ENCODE measurements around the gene GLRX.
A peak's percentile ranks its signal among the peaks of the same experiment; 100 is the strongest.
"Not testable (repeated sequence)": the region's sequence is repeated elsewhere in the genome, so short reads cannot be mapped to it uniquely, and the experiment has no call there.

The GLRX gene, protein sequence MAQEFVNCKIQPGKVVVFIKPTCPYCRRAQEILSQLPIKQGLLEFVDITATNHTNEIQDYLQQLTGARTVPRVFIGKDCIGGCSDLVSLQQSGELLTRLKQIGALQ

DNA sequence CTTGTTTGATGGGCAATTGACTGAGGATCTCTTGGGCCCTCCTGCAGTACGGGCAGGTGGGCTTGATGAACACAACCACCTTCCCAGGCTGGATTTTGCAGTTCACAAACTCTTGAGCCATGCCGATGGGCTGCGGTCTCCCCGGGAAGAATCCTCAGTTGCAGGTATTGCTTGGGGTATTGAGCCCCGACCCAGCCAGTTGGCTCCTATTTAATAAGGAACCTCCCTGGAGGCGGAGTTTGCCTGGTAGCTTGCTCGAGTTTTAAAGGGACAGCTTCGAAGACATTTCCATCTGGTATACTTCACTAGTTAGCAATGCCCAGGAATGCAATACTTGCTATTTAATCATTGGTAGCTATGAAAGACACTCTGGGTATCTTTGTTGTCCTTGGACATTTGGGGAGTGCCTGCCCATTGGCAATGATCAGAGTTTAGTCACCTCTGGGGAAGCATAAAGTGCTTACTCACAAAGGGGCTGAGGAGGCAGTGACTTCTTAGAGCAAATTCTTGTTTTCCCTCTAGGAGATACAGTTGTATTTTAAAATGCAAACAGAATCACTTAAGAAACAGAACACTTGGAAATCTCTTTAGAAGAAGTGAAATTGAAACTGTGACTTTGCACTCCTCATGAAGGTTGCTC, at the start of gene GLRX:
Gene GLRX (minus strand): TSS at position 185 of the 640 bp plus-strand sequence. CDS start 64 bp downstream, at position 121.
- peak; percentile 65 for DNase-seq (ENCODE audit: extremely low spot score)
- TF ChIP-seq L3MBTL2 (conservative IDR thresholded peaks at IDR 0.05) (peak; percentile 27; the same call in 1 of the 2 replicates), HDGF (IDR thresholded peaks at IDR 0.05; ENCODE audit: borderline replicate concordance) (no peak)
- POLR2A ChIA-PET, result interaction anchor here (0.6 to 4.1 kb wide), 12 partner anchors 9 to 176 kb away, joined by 3 to 51 read pairs (median 4); partner anchors contain the start of genes RFESD and RHOBTB3
- CTCF ChIA-PET, result interaction anchor here (0.7 to 3.2 kb wide), 3 partner anchors 12 to 41 kb away, joined by 5 to 19 read pairs (median 9); no protein-coding TSS in a partner anchor

- ChIA-PET CTCF (interaction anchor here (0.6 kb wide), 2 partner anchors 29 to 1298 kb away, joined by 4 to 6 read pairs; no protein-coding TSS in a partner anchor), POLR2A (no interaction called here)
- no peak for DNase-seq (ENCODE audit: extremely low spot score)
- TF ChIP-seq TARDBP (IDR thresholded peaks at IDR 0.05), result no peak
- TF ChIP-seq SP1 (IDR thresholded peaks at IDR 0.05), result no peak
- TF ChIP-seq FOXM1 (IDR thresholded peaks at IDR 0.05; ENCODE audit: borderline replicate concordance), result no peak
- no peak for TF ChIP-seq HDGF (IDR thresholded peaks at IDR 0.05; ENCODE audit: borderline replicate concordance)
- TF ChIP-seq NFRKB (IDR thresholded peaks at IDR 0.05), result no peak
- TF ChIP-seq CTBP1 (IDR thresholded peaks at IDR 0.05; ENCODE audit: borderline replicate concordance), result no peak
- TF ChIP-seq SUZ12 (IDR thresholded peaks at IDR 0.05), result no peak
- no peak for TF ChIP-seq FOXK2 (IDR thresholded peaks at IDR 0.05)
- TF ChIP-seq, protein P1, sequence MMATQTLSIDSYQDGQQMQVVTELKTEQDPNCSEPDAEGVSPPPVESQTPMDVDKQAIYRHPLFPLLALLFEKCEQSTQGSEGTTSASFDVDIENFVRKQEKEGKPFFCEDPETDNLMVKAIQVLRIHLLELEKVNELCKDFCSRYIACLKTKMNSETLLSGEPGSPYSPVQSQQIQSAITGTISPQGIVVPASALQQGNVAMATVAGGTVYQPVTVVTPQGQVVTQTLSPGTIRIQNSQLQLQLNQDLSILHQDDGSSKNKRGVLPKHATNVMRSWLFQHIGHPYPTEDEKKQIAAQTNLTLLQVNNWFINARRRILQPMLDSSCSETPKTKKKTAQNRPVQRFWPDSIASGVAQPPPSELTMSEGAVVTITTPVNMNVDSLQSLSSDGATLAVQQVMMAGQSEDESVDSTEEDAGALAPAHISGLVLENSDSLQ (IDR thresholded peaks at IDR 0.05), result no peak
- no peak for TF ChIP-seq ZNF384 (IDR thresholded peaks at IDR 0.05)
These were observed 48.8 kb upstream of the GLRX start for GRCh38 chr5:95871146-95871806.

DNA sequence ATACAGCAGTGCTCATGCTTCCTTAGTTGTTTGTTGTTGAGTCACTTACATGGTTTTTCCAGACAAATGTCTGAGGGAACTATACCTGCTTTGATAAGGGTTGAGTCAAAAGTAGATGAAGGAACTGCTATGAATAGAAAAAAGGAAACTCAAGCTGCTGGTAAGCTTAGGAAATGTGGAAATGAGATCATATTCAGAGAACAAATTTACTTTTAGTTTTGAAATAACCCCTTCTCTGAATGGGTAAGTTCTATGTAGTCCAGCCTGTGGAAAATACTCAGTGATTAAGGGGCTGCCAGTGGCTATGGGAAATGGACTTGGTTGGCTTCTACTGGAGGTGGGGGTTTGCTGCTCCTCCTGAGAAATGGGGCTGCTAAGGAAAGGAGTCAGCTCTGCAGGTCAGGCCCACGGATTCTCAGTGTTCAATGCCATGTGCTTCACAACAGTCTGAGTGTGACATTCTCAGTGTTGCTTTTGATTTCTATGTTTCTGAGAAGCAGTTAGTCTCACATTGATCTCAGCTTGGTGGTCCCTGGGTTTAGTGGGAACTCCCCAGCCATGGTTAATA, 47.7 kb upstream of the GLRX start:
- ChIA-PET POLR2A (interaction anchor here (0.6 to 0.8 kb wide), 2 partner anchors 8 to 10 kb away, joined by 3 to 4 read pairs; no protein-coding TSS in a partner anchor), CTCF (interaction anchor here (0.6 kb wide), 2 partner anchors 11 to 206 kb away, joined by 3 read pairs; no protein-coding TSS in a partner anchor)
- no peak for DNase-seq (ENCODE audit: extremely low spot score)
- TF ChIP-seq, protein P1 (IDR thresholded peaks at IDR 0.05), result no peak
- TF ChIP-seq FOXK2 (IDR thresholded peaks at IDR 0.05), result no peak
- TF ChIP-seq TARDBP (IDR thresholded peaks at IDR 0.05), result no peak
- TF ChIP-seq SP1 (IDR thresholded peaks at IDR 0.05), result no peak
- no peak for TF ChIP-seq ZNF384 (IDR thresholded peaks at IDR 0.05)
- no peak for TF ChIP-seq FOXM1 (IDR thresholded peaks at IDR 0.05; ENCODE audit: borderline replicate concordance)
- TF ChIP-seq HDGF (IDR thresholded peaks at IDR 0.05; ENCODE audit: borderline replicate concordance), result no peak
- TF ChIP-seq NFRKB (IDR thresholded peaks at IDR 0.05), result no peak
- no peak for TF ChIP-seq FOXA1 (IDR thresholded peaks at IDR 0.05)
- no peak for TF ChIP-seq LEF1 (IDR thresholded peaks at IDR 0.05; ENCODE audit: borderline replicate concordance)
- TF ChIP-seq SUZ12 (IDR thresholded peaks at IDR 0.05), result no peak
- no peak for TF ChIP-seq ELF4 (IDR thresholded peaks at IDR 0.05)
- no peak for TF ChIP-seq ARNT (IDR thresholded peaks at IDR 0.05)
- TF ChIP-seq CTBP1 (IDR thresholded peaks at IDR 0.05; ENCODE audit: borderline replicate concordance), result no peak
- no peak for TF ChIP-seq BHLHE40 (IDR thresholded peaks at IDR 0.05; ENCODE audit: borderline replicate concordance)
- TF ChIP-seq L3MBTL2 (conservative IDR thresholded peaks at IDR 0.05), result no peak

GRCh38 chr5:95869173-95869855, 46.8 kb upstream of the GLRX start:
- not testable (repeated sequence) for DNase-seq (ENCODE audit: extremely low spot score)
- POLR2A ChIA-PET, result interaction anchor here (0.6 to 0.8 kb wide), 2 partner anchors 9 kb away, joined by 3 to 4 read pairs; no protein-coding TSS in a partner anchor
- CTCF ChIA-PET, result interaction anchor here (0.6 kb wide), 2 partner anchors 12 to 205 kb away, joined by 3 read pairs; no protein-coding TSS in a partner anchor

DNA sequence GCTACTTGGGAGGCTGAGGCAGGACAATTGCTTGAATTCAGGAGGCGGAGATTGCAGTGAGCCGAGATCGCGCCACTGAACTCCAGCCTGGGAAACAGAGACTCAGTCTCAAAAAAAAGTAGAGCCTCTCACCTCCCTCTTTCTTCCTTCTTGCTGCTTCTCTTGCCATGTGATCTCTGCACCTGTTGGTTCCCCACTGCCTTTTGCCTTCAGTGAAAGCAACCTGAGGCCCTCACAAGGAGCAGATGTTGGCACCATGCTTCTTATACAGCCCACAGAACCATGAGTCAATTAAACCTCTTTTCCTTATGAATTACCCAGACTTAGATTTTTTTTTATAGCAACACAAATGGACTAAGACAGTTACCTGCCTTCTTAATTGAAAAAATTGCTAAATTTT, 45.6 kb upstream of the GLRX start:
- TF ChIP-seq ARNT (IDR thresholded peaks at IDR 0.05) (no peak), BHLHE40 (IDR thresholded peaks at IDR 0.05; ENCODE audit: borderline replicate concordance) (no peak), FOXK2 (IDR thresholded peaks at IDR 0.05) (no peak), SP1 (IDR thresholded peaks at IDR 0.05) (no peak), TARDBP (IDR thresholded peaks at IDR 0.05) (no peak), FOXA1 (IDR thresholded peaks at IDR 0.05) (no peak), HDGF (IDR thresholded peaks at IDR 0.05; ENCODE audit: borderline replicate concordance) (no peak), FOXM1 (IDR thresholded peaks at IDR 0.05; ENCODE audit: borderline replicate concordance) (no peak), LEF1 (IDR thresholded peaks at IDR 0.05; ENCODE audit: borderline replicate concordance) (no peak)
- TF ChIP-seq, protein P1 (IDR thresholded peaks at IDR 0.05), result no peak
- DNase-seq (ENCODE audit: extremely low spot score), result no peak
- ChIA-PET POLR2A (no interaction called here), CTCF (no interaction called here)
